A549 (cell line): Measurements from ENCODE around the gene PAQR5. TPM values are rescaled to one million over a fixed set of nuclear protein-coding genes. Genes with fewer than 3 reads are reported as not detected.

Experiments used
- CHD2 ChIP-seq: fragments of 150-350 bp; IDR thresholded peaks from 2 replicates; pipeline ENCODE4 v1.6.1; 2014; ENCODE audit warnings: low read length; ENCODE audit not compliant: partially characterized antibody
- EHMT2 ChIP-seq: fragments of 200-600 bp; sonication (generic); IDR thresholded peaks from 2 replicates; pipeline ENCODE4 v1.6.1; 2016; ENCODE audit warnings: antibody characterized with exemption, low read depth, mild to moderate bottlenecking, moderate library complexity
- EP300 ChIP-seq, 2 experiments: fragments of >200 bp; sonication (Bioruptor Twin); formaldehyde crosslinking; IDR thresholded peaks; 2 replicates in 1 of 2; 3 replicates in 1 of 2; pipeline ENCODE4 v1.6.1; 2016 to 2017
- FOSB ChIP-seq: fragments of 250-450 bp; sonication (Bioruptor Pico); IDR thresholded peaks from 2 replicates; pipeline ENCODE4 v1.5.0; 2020; ENCODE audit warnings: mild to moderate bottlenecking, moderate library complexity
- FOXS1 ChIP-seq: fragments of 250-450 bp; sonication (Bioruptor Pico); IDR thresholded peaks from 2 replicates; pipeline ENCODE4 v1.5.0; 2020; ENCODE audit warnings: mild to moderate bottlenecking, moderate library complexity
- HDAC2 ChIP-seq: fragments of 200-600 bp; sonication (generic); IDR thresholded peaks from 2 replicates; pipeline ENCODE4 v1.6.1; 2016
- HOXA7 ChIP-seq: fragments of 250-450 bp; sonication (Bioruptor Pico); IDR thresholded peaks from 2 replicates; pipeline ENCODE4 v1.5.0; 2020; ENCODE audit warnings: mild to moderate bottlenecking, moderate library complexity
- HOXB13 ChIP-seq: fragments of 250-450 bp; sonication (Bioruptor Pico); IDR thresholded peaks from 2 replicates; pipeline ENCODE4 v1.5.0; 2020; ENCODE audit warnings: low read depth, mild to moderate bottlenecking, moderate library complexity
- KDM5A ChIP-seq: fragments of 200-600 bp; sonication (generic); IDR thresholded peaks from 2 replicates; pipeline ENCODE4 v1.6.1; 2016; ENCODE audit warnings: antibody characterized with exemption, mild to moderate bottlenecking
- MAZ ChIP-seq: fragments of 150-350 bp; IDR thresholded peaks from 2 replicates; pipeline ENCODE4 v1.6.1; 2014; ENCODE audit warnings: antibody characterized with exemption, low read depth, low read length, borderline replicate concordance
- MYC ChIP-seq: IDR thresholded peaks from 2 replicates; pipeline ENCODE4 v1.6.1; 2012; ENCODE audit warnings: mild to moderate bottlenecking, inconsistent platforms, low read length, improper control_type of control experiment, borderline replicate concordance
- NPAS2 ChIP-seq: fragments of 250-450 bp; sonication (Bioruptor Pico); IDR thresholded peaks from 2 replicates; pipeline ENCODE4 v1.8.0; 2022; ENCODE audit warnings: mild to moderate bottlenecking, moderate library complexity, borderline replicate concordance
- NR3C1 ChIP-seq: fragments of >200 bp; sonication (Bioruptor Twin); formaldehyde crosslinking; IDR thresholded peaks from 3 replicates; pipeline ENCODE4 v1.6.1; 2017
- POLR2A ChIP-seq: IDR thresholded peaks from 2 replicates; pipeline ENCODE4 v1.6.1; 2012; ENCODE audit warnings: mild to moderate bottlenecking, low read length
- RCOR1 ChIP-seq: fragments of 150-350 bp; IDR thresholded peaks from 2 replicates; pipeline ENCODE4 v1.6.1; 2014; ENCODE audit warnings: antibody characterized with exemption, low read length, low read depth
- SREBF2 ChIP-seq: fragments of 450-650 bp; IDR thresholded peaks from 2 replicates; pipeline ENCODE4 v1.6.1; 2014; ENCODE audit warnings: mild to moderate bottlenecking, moderate library complexity
- TFCP2L1 ChIP-seq: fragments of 250-450 bp; sonication (Bioruptor Pico); IDR thresholded peaks from 2 replicates; pipeline ENCODE4 v1.5.0; 2021; ENCODE audit warnings: mild to moderate bottlenecking
- ZC3H11A ChIP-seq: fragments of 450-650 bp; IDR thresholded peaks from 2 replicates; pipeline ENCODE4 v1.6.1; 2014; ENCODE audit warnings: antibody characterized with exemption, mild to moderate bottlenecking
- ZNF302 ChIP-seq: fragments of 250-450 bp; sonication (Bioruptor Pico); IDR thresholded peaks from 2 replicates; pipeline ENCODE4 v1.9.0; 2021; ENCODE audit warnings: inconsistent platforms, mild to moderate bottlenecking, moderate library complexity
- polyA plus RNA-seq, 4 experiments: library from polyadenylated mRNA; depleted of rRNA in 3 of 4; stranded (reverse); fragments of >200 nt; fragmentation: RNase III in 1 of 4; extraction: RNeasy Plus Mini Kit Qiagen cat#74134 plus additional on column Dnase treatment in 1 of 4; gene quantifications; 2 replicates in 3 of 4; 3 replicates in 1 of 4; pipeline ENCODE4 v1.2.3, GENCODE V29; 2011 to 2017
- TF ChIP-seq, protein P1 (sequence below): IDR thresholded peaks from 2 replicates; pipeline ENCODE4 v1.6.1; 2012
- TF ChIP-seq, protein P2 (sequence below): fragments of 150-350 bp; IDR thresholded peaks from 2 replicates; pipeline ENCODE4 v1.6.1; 2014; ENCODE audit warnings: low read depth, mild to moderate bottlenecking, low read length
- TF ChIP-seq, protein P3 (sequence below): fragments of >200 bp; sonication (Bioruptor Twin); formaldehyde crosslinking; IDR thresholded peaks from 3 replicates; pipeline ENCODE4 v1.6.1; 2016
- TF ChIP-seq, protein P4 (sequence below): fragments of >200 bp; sonication (Bioruptor Twin); formaldehyde crosslinking; IDR thresholded peaks from 3 replicates; pipeline ENCODE4 v1.5.1; 2016
- TF ChIP-seq, protein P5 (sequence below): fragments of >200 bp; sonication (Bioruptor Twin); formaldehyde crosslinking; IDR thresholded peaks from 2 replicates; pipeline ENCODE4 v1.6.1; 2016
- TF ChIP-seq, protein P6 (sequence below): fragments of 250-450 bp; sonication (Bioruptor Pico); IDR thresholded peaks from 2 replicates; pipeline ENCODE4 v1.5.0; 2020; ENCODE audit warnings: low read depth, mild to moderate bottlenecking, moderate library complexity

The PAQR5 gene
- polyA plus RNA-seq, 2 of the 4 experiments (the other 2 are of a cell fraction): 104 to 114 TPM

DNA sequence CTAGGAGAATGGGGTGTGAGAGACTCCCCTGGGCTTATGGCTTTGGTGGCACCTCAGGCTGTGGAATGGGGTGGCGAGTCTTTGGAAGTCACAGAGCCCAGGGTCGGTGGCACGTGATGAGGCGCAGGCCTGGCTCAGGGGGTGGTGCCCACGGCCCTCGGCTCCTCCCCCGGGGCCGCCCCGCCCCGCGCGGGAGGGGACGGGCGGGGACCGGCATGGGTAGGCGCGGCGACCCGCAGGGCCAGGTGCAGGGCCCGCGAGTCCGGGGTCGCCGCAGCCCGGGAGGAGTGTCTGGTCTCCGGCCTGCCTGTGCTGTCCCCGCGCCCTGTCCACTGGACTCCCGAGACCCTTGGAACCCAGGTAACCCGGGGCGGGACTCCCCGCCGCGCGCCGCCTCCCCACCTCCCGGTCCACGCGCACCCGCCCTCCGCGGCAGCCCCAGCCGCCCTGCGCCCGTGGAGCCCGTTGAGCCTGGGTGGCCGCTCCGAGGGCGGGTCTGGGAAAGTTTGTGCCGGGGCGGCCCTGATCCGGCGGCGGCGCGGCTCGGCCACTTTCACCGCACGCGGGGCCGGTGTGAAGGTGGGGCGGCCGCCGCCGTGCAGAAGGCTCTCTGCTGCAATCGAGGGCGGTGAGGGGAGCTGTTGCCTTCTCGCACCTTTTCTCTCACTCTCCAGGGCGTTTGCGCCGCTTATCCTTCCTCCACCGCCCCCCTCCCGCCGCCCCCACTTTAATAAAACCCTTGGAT is at the start of gene PAQR5 (continued):
- TF ChIP-seq, protein P1, sequence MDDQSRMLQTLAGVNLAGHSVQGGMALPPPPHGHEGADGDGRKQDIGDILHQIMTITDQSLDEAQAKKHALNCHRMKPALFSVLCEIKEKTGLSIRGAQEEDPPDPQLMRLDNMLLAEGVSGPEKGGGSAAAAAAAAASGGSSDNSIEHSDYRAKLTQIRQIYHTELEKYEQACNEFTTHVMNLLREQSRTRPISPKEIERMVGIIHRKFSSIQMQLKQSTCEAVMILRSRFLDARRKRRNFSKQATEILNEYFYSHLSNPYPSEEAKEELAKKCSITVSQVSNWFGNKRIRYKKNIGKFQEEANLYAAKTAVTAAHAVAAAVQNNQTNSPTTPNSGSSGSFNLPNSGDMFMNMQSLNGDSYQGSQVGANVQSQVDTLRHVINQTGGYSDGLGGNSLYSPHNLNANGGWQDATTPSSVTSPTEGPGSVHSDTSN: no peak
- TF ChIP-seq, protein P2, sequence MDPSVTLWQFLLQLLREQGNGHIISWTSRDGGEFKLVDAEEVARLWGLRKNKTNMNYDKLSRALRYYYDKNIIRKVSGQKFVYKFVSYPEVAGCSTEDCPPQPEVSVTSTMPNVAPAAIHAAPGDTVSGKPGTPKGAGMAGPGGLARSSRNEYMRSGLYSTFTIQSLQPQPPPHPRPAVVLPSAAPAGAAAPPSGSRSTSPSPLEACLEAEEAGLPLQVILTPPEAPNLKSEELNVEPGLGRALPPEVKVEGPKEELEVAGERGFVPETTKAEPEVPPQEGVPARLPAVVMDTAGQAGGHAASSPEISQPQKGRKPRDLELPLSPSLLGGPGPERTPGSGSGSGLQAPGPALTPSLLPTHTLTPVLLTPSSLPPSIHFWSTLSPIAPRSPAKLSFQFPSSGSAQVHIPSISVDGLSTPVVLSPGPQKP: no peak
- TF ChIP-seq RCOR1 (no peak), TFCP2L1 (CRISPR knock-in tag) (no peak), NR3C1 (no peak), NPAS2 (peak; percentile 12; the same call in 1 of the 2 replicates), SREBF2 (no peak), KDM5A (no peak), FOSB (CRISPR knock-in tag) (no peak), EHMT2 (no peak), HOXB13 (CRISPR knock-in tag) (no peak), ZC3H11A (no peak), POLR2A (peak; percentile 64), ZNF302 (no peak), EP300 (IDR thresholded peaks at IDR 0.05) (no peak), MYC (no peak; the same call in 1 of the 2 replicates), MAZ (no peak), HDAC2 (no peak), CHD2 (no peak), HOXA7 (CRISPR knock-in tag) (no peak), FOXS1 (no peak)
- TF ChIP-seq, protein P3, sequence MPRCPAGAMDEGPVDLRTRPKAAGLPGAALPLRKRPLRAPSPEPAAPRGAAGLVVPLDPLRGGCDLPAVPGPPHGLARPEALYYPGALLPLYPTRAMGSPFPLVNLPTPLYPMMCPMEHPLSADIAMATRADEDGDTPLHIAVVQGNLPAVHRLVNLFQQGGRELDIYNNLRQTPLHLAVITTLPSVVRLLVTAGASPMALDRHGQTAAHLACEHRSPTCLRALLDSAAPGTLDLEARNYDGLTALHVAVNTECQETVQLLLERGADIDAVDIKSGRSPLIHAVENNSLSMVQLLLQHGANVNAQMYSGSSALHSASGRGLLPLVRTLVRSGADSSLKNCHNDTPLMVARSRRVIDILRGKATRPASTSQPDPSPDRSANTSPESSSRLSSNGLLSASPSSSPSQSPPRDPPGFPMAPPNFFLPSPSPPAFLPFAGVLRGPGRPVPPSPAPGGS: peak; percentile 88; the same call in 2 of the 3 replicates
- TF ChIP-seq, protein P4, sequence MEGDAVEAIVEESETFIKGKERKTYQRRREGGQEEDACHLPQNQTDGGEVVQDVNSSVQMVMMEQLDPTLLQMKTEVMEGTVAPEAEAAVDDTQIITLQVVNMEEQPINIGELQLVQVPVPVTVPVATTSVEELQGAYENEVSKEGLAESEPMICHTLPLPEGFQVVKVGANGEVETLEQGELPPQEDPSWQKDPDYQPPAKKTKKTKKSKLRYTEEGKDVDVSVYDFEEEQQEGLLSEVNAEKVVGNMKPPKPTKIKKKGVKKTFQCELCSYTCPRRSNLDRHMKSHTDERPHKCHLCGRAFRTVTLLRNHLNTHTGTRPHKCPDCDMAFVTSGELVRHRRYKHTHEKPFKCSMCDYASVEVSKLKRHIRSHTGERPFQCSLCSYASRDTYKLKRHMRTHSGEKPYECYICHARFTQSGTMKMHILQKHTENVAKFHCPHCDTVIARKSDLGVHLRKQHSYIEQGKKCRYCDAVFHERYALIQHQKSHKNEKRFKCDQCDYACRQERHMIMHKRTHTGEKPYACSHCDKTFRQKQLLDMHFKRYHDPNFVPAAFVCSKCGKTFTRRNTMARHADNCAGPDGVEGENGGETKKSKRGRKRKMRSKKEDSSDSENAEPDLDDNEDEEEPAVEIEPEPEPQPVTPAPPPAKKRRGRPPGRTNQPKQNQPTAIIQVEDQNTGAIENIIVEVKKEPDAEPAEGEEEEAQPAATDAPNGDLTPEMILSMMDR: no peak
- TF ChIP-seq, protein P5, sequence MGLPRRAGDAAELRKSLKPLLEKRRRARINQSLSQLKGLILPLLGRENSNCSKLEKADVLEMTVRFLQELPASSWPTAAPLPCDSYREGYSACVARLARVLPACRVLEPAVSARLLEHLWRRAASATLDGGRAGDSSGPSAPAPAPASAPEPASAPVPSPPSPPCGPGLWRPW: no peak
- TF ChIP-seq, protein P6, sequence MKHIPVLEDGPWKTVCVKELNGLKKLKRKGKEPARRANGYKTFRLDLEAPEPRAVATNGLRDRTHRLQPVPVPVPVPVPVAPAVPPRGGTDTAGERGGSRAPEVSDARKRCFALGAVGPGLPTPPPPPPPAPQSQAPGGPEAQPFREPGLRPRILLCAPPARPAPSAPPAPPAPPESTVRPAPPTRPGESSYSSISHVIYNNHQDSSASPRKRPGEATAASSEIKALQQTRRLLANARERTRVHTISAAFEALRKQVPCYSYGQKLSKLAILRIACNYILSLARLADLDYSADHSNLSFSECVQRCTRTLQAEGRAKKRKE (CRISPR knock-in tag): no peak
